GM18520 (cell line): ENCODE measurements around the gene RSPO3.
"Not testable (repeated sequence)": the region's sequence is repeated elsewhere in the genome, so short reads cannot be mapped to it uniquely, and the experiment has no call there.

ENCODE experiments used
- ATAC-seq: cut with Tn5 transposase; IDR thresholded peaks from one replicate; pipeline ENCODE4 v1.9.1; 2021; ENCODE audit not compliant: unreplicated experiment

Gene RSPO3

DNA sequence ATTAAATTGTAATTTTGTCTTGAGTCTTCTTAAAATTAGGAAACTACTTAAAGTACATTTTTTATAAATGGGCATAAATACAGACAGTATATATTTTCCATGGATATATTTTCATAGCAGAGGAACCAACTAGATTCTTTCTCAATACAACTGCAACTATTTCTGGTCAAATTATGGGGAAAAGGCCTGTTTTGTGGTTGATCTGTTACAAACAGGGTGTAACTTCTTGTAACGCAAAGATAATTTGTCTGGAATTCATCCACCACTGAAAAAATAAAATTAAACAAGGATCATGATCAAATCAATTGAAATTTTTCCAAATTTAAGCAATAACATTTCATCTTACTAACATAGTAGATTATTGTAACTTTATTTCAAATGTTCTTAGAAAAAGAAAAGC is 81.0 kb downstream of the RSPO3 start:
- no peak for ATAC-seq

- no peak for ATAC-seq
Measured at GRCh38 chr6:127200114-127200513, 81.6 kb downstream of the RSPO3 start.

- no peak for ATAC-seq
Measured at GRCh38 chr6:127201321-127201720, 82.8 kb downstream of the RSPO3 start.

DNA sequence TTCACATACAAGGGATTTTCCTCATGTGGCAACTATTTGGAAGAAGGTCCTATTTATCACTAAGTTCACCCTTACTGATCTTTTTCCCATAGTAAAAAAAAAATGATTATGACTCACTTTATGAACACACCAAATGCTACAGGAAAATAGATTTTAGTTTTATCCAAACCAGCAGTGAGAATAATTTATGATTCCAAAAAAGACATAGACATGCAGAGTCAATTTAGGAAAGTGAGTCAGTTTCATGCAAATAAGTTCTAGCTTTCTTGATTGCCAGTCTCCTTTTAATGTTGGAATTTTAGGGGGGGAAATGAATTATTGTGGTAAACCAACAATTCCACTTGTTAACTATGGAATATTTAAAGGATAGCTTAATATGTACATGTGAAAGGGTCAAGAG is 84.2 kb downstream of the RSPO3 start:
- ATAC-seq: no peak

- ATAC-seq: no peak
Measured at GRCh38 chr6:127204281-127204680, 85.8 kb downstream of the RSPO3 start.

GRCh38 chr6:127205036-127205435 is 86.6 kb downstream of the RSPO3 start:
- no peak for ATAC-seq

DNA sequence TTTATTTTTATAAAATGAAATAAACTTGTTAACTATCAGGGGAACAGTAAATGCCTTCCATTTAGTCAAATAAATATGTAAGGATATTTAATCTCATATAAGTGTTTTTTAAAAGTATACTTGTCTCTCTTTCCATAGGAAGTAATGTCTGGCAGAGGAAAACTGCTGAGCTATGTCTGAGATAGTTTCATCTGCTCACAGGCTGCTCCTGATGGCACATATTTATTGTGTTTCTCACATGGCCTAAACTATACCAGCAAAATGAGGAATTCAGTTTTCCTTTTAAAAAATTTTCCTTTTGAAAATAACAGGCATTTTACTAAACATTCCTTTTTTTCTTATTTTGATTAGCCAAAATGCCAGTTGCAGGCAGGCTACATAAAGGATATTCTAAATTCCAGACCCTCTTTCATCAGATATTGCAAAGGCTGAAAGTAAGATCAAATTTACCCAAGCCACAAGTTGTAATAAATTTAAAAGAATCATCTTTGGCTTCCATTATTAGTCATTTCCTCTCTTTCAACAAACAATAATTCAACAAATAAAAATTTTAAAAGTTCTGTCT is 88.1 kb downstream of the RSPO3 start:
- ATAC-seq: no peak

DNA sequence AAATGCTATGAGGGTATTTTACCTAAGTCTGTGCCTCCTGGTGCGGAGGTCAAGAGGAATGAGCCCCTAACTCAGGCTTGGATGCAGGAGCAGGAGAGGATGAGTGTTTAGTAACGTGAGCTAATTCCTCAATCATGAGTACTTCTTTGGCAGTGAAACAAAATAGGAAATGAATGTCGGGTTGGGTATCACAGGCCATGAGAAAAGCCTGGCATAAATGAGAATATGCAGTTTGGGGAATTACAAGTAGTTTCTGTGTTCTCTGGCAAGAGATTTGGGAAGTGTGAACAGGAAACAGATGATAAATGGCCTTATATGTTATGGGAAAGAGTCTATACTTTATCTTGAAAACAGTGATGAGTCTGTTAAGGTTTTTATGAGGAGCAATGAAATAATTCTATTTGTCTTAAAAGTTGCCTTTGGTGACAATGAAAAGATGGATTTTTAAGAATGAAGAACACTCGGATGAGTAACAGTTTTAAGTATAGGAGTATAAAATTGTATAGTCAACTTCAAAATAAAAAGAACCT is 89.2 kb downstream of the RSPO3 start:
- ATAC-seq: no peak

DNA sequence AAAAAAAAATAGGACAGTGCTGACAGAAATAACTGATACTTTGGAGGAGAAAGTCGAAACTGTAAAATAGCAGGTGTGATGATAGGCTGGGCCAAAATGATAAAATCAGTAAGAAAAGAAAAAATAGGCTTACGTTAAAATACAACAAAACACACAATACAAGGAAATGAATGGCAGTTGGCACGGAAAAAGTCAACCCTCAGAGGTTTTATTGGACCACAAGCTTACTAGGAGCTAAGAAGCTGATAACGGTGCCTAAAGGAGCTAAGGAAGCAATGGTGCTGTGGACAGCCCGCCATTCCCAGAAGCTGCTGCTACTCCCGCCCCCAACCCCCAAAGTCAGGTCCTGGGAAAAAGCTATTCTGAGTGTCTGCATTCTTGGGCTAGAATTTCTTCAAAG is 92.3 kb downstream of the RSPO3 start:
- ATAC-seq: no peak

GRCh38 chr6:127212376-127212775 is 93.9 kb downstream of the RSPO3 start:
- no peak for ATAC-seq

- ATAC-seq: not testable (repeated sequence)
Measured at GRCh38 chr6:127214032-127214431, 95.6 kb downstream of the RSPO3 start.

- ATAC-seq: not testable (repeated sequence)
Measured at GRCh38 chr6:127214531-127214930, 96.1 kb downstream of the RSPO3 start.

- ATAC-seq: no peak
Measured at GRCh38 chr6:127215931-127216330, 97.5 kb downstream of the RSPO3 start.

- no peak for ATAC-seq
Measured at GRCh38 chr6:127216810-127217789, 98.6 kb downstream of the RSPO3 start.

GRCh38 chr6:127219869-127220268 is 101.4 kb downstream of the RSPO3 start:
- no peak for ATAC-seq

- ATAC-seq: no peak
Measured at GRCh38 chr6:127221201-127221600, 102.7 kb downstream of the RSPO3 start.

DNA sequence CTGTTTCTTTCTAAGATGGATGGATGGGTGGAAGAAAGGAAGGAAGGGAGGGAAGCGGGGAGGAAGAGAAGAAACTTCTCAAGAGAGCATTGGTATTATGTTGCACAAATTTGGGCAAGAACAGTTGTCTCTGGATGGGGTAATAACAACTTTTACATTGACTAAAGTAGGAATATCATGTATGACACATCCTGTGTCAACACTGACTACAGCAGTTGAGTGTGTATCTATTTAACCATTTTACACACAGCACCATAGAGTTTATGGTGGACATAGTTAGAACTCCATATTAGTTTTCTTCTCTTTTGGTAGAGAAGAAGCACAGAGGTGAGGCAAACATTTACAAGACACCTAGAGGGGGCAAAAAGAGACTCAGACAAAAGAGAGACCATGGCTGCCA is 103.9 kb downstream of the RSPO3 start:
- ATAC-seq: no peak

DNA sequence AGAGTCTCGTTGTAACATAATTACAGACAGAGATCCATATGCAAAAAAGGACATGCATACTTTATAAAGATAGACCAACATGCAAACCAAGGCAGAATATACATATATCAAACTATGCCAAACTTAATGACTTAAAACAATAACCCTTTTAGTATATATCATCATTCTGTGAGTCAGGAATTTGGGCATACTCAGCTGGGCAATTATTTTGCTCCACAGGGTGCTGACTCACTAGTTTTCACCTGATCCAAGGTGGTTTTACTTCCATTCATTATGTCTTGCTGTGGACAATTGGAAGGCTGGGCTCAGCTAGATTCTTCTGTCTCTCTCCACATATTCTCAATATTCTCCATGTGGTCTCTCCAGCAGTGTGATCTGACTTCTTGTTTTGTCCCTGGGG is 107.0 kb downstream of the RSPO3 start:
- no peak for ATAC-seq

GRCh38 chr6:127233819-127234218 is 115.3 kb downstream of the RSPO3 start:
- ATAC-seq: not testable (repeated sequence)

- ATAC-seq: no peak
Measured at GRCh38 chr6:127243501-127243900, 125.0 kb downstream of the RSPO3 start.
